OCI-LY1 (cell line): ENCODE data around the gene COL15A1.

Experiments
- H2AFZ ChIP-seq: fragments of 200-600 bp; sonication (generic), shearing (Covaris generic); 2 replicates; pipeline ENCODE4 v1.6.0; 2014; ENCODE audit warnings: antibody characterized with exemption, mild to moderate bottlenecking, low read length
- H3F3A ChIP-seq: fragments of 200-600 bp; sonication (generic), shearing (Covaris generic); 2 replicates; pipeline ENCODE4 v1.6.0; 2014; ENCODE audit warnings: mild to moderate bottlenecking, antibody characterized with exemption, low read length, moderate library complexity; ENCODE audit not compliant: insufficient read depth
- H3K27ac ChIP-seq: fragments of 200-600 bp; sonication (generic); 2 replicates; pipeline ENCODE4 v1.5.1; 2014; ENCODE audit warnings: low read length, mixed run types, mild to moderate bottlenecking, low read depth; ENCODE audit not compliant: poor library complexity, severe bottlenecking
- H3K27me3 ChIP-seq: fragments of 200-600 bp; sonication (generic); 2 replicates; pipeline ENCODE4 v1.6.0; 2014; ENCODE audit warnings: antibody characterized with exemption, mild to moderate bottlenecking, low read length, moderate library complexity; ENCODE audit not compliant: insufficient read depth
- H3K36me3 ChIP-seq: fragments of 200-600 bp; sonication (generic); 2 replicates; pipeline ENCODE4 v1.6.1; 2014; ENCODE audit warnings: mild to moderate bottlenecking, antibody characterized with exemption, low read length, moderate library complexity, mixed read lengths; ENCODE audit not compliant: insufficient read depth
- H3K4me1 ChIP-seq: fragments of 200-600 bp; sonication (generic); 2 replicates; pipeline ENCODE4 v1.5.1; 2014; ENCODE audit warnings: mild to moderate bottlenecking, low read length, moderate library complexity; ENCODE audit not compliant: insufficient read depth, severe bottlenecking
- H3K4me2 ChIP-seq: fragments of 200-600 bp; sonication (generic), shearing (Covaris generic); 2 replicates; pipeline ENCODE4 v1.6.1; 2014; ENCODE audit warnings: low read length
- H3K4me3 ChIP-seq: fragments of 200-600 bp; sonication (generic); 2 replicates; pipeline ENCODE4 v1.5.1; 2014; ENCODE audit warnings: low read length, low read depth, mild to moderate bottlenecking, mixed read lengths; ENCODE audit not compliant: poor library complexity, severe bottlenecking
- H3K79me2 ChIP-seq: fragments of 200-600 bp; shearing (Covaris generic); 2 replicates; pipeline ENCODE4 v1.6.1; 2016; ENCODE audit warnings: mixed run types, low read length, mixed read lengths; ENCODE audit not compliant: insufficient read depth
- H3K9ac ChIP-seq: fragments of 200-600 bp; sonication (generic), shearing (Covaris generic); 2 replicates; pipeline ENCODE4 v1.6.1; 2014; ENCODE audit warnings: mild to moderate bottlenecking, low read length, mixed read lengths
- H3K9me2 ChIP-seq: fragments of 200-600 bp; sonication (generic), shearing (Covaris generic); 2 replicates; pipeline ENCODE4 v1.6.1; 2014; ENCODE audit warnings: low read depth, mild to moderate bottlenecking, low read length, mixed read lengths
- H3K9me3 ChIP-seq: fragments of 200-600 bp; shearing (Covaris generic); 2 replicates; pipeline ENCODE4 v1.6.1; 2014; ENCODE audit warnings: low read length, mixed read lengths
- H4K20me1 ChIP-seq: fragments of 200-600 bp; sonication (generic), shearing (Covaris generic); 2 replicates; pipeline ENCODE4 v1.6.0; 2016; ENCODE audit warnings: mild to moderate bottlenecking, low read length; ENCODE audit not compliant: insufficient read depth
- CTCF ChIP-seq: fragments of 200-600 bp; sonication (generic), shearing (Covaris generic); IDR thresholded peaks from 2 replicates; pipeline ENCODE4 v1.5.1; 2017; ENCODE audit warnings: mild to moderate bottlenecking, antibody characterized with exemption, low read length, moderate library complexity, mixed read lengths
- EZH2 ChIP-seq: fragments of 200-600 bp; sonication (generic), shearing (Covaris generic); IDR thresholded peaks from 2 replicates; pipeline ENCODE4 v1.8.0; 2017; ENCODE audit warnings: borderline replicate concordance, mixed run types, mild to moderate bottlenecking, antibody characterized with exemption, low read length, moderate library complexity, mixed read lengths

COL15A1 gene

GRCh38 chr9:98943682-98944056 lies at the start of gene COL15A1:
TSS of gene COL15A1 (plus strand) at chr9:98943907. CDS start at chr9:98944062, 155 bp downstream.
- peaks cover 4% of the 10 kb centered on the region; the same call in 1 of the 2 replicates for H3K27me3 ChIP-seq
- H3K36me3 ChIP-seq: no peaks in the 10 kb centered on the region; the same call in 1 of the 2 replicates
- no peak within 1 kb of the TSS for H3K27ac ChIP-seq
- H3K9me2 ChIP-seq: no peaks in the 10 kb centered on the region
- no peaks in the 10 kb centered on the region for H4K20me1 ChIP-seq
- no peaks in the 10 kb centered on the region for H3K79me2 ChIP-seq
- H2AFZ ChIP-seq: no peak within 1 kb of the TSS
- no peak within 1 kb of the TSS for H3K9ac ChIP-seq
- no peaks in the 10 kb centered on the region for H3K9me3 ChIP-seq
- H3K4me2 ChIP-seq: no peak within 1 kb of the TSS
- no peak within 1 kb of the TSS for H3K4me3 ChIP-seq
- TF ChIP-seq CTCF (no peak), EZH2 (no peak)
- no peaks in the 10 kb centered on the region for H3F3A ChIP-seq
- H3K4me1 ChIP-seq: no peaks in the 10 kb centered on the region

GRCh38 chr9:98894171-98894570 lies 49.5 kb upstream of the COL15A1 start:
- Histone ChIP-seq H3K4me1 (peaks cover 69% of the 10 kb centered on the region), H2AFZ (no peak overlapping the region), H3K9me3 (peaks cover 15% of the 10 kb centered on the region), H3K79me2 (no peaks in the 10 kb centered on the region), H3K9ac (no peak overlapping the region), H3K4me3 (no peak overlapping the region), H3K27ac (peak overlapping the region; percentile 58), H4K20me1 (no peaks in the 10 kb centered on the region), H3K36me3 (peaks cover 9% of the 10 kb centered on the region; the same call in 1 of the 2 replicates), H3K27me3 (no peaks in the 10 kb centered on the region), H3K4me2 (no peak overlapping the region), H3K9me2 (no peaks in the 10 kb centered on the region), H3F3A (no peaks in the 10 kb centered on the region)
- TF ChIP-seq CTCF (no peak), EZH2 (no peak)

- H3K9ac ChIP-seq: no peak overlapping the region
- no peaks in the 10 kb centered on the region for H3F3A ChIP-seq
- no peak overlapping the region for H2AFZ ChIP-seq
- H3K4me1 ChIP-seq: peaks cover 69% of the 10 kb centered on the region
- H3K27me3 ChIP-seq: no peaks in the 10 kb centered on the region
- TF ChIP-seq CTCF (no peak), EZH2 (no peak)
- no peaks in the 10 kb centered on the region for H4K20me1 ChIP-seq
- H3K9me2 ChIP-seq: no peaks in the 10 kb centered on the region
- no peak overlapping the region for H3K4me3 ChIP-seq
- H3K36me3 ChIP-seq: peaks cover 9% of the 10 kb centered on the region; the same call in 1 of the 2 replicates
- H3K27ac ChIP-seq: peak overlapping the region; percentile 58
- H3K9me3 ChIP-seq: peaks cover 15% of the 10 kb centered on the region
- no peaks in the 10 kb centered on the region for H3K79me2 ChIP-seq
- no peak overlapping the region for H3K4me2 ChIP-seq
Measured at GRCh38 chr9:98894761-98895160, 48.9 kb upstream of the COL15A1 start.
